Measurements from ENCODE around the gene SPACDR.
"Not testable (repeated sequence)": the region's sequence is repeated elsewhere in the genome, so short reads cannot be mapped to it uniquely, and the experiment has no call there.

Gene SPACDR

DNA sequence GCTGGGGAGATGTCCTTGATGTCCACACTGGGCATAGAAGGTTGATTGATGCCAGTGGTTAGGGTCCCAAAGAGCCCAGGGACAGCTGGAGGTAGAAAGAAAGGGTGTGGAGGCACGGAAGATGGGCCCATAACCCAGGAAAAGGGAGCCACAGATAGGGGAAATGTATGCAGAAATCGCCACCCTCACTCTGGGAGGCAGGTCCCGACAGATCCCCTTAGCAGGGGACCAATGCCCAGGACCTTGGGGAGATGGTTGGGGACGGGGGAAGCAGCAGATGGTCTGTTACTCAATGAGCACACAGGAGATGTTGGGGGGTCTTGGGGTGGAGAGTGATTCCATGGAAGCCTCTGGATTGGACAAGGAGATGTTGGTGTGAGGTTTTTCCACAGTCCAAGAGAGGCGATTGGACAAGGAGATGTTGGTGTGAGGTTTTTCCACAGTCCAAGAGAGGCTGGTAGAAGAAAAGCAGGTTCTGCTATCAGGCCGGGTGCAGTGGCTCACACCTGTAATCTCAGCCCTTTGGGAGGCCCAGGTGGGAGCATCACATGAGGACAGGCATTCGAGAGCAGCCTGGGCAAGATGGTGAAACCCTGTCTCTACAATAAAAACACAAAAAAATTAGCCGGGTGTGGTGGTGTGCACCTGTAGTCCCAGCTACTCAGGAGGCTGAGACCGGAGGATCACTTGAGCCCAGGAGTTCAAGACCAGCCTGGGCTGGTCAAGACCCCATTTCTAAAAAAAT, 20.8 kb downstream of the SPACDR start:
- Histone ChIP-seq H3K9me3 (no peaks in the 10 kb centered on the region), H3K4me1 (no peaks in the 10 kb centered on the region), H3K4me3 (no peak overlapping the region), H3K27me3 (ENCODE audit: low read depth) (no peaks in the 10 kb centered on the region), H3K36me3 (replicated peaks) (no peaks in the 10 kb centered on the region)
- in situ Hi-C loops (cut with MboI; ENCODE audit: low sequenced_read_pairs) = no loop called here
- no peak for DNase-seq (ENCODE audit: low spot score in 2 of 2)

DNA sequence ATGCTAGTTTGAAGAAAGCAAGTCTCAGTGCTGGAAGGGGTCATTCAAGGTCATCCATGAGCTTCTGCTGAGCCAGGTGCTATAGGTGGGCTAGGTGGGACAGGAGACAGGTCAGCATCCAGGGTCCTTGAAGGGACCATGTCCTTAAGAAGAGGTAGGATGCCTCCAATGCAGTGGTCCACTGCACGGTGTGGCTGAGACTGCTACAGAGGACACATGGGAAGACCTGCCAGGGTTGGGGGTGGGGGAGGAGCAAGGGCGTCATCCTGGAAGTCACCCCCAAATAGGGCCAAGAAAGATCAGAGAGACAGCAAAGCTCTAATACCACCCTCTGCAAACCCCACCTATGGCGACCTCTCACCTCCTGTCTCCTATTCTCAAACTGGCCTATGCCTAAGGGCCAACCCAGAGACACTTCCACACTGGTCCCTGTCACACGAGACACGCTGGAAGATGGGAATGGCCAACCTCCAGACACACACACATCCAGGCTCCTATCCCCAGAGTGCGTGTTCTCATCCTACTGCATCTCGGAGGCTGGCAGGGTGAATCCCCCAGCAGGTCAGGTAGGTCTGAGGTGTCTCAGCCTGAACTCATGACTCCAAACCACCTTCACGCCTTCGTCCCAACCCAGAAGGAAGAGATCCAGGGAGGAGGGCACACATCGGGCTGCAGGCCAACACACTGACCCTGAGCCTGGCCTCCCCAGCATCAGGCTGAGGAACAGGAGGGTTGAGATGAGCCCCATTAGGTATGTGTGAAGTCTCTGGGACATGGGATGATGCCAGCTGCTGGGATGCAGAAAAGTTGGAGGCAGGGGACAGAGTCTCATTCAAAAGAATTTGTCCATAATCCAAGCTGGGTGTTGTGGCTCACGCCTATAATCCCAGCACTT, 22.2 kb downstream of the SPACDR start:
- Histone ChIP-seq H3K9me3 (no peaks in the 10 kb centered on the region), H3K4me3 (no peak overlapping the region), H3K4me1 (no peaks in the 10 kb centered on the region), H3K27me3 (ENCODE audit: low read depth) (no peaks in the 10 kb centered on the region), H3K36me3 (replicated peaks) (no peaks in the 10 kb centered on the region)
- DNase-seq (ENCODE audit: low spot score in 2 of 2) = no peak
- in situ Hi-C loops (cut with MboI; ENCODE audit: low sequenced_read_pairs) = no loop called here

DNA sequence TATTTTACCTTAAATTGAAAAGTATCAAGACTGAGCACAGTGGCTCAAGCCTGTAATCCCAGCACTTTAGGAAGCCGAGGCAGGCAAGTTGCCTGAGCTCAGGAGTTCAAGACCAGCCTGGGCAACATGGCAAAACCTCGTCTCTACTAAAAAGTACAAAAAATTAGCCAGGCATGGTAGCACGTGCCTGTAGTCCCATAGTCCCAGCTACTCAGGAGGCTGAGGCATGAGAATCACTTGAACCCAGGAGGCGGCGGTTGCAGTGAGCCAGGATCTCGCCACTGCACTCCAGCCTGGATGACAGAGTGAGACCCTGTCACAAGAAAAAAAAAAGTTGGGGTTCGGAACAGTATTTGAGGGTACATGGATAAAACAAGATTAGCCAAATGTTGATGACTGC, 24.8 kb downstream of the SPACDR start:
- DNase-seq (ENCODE audit: low spot score in 2 of 2); H3K27me3 ChIP-seq (ENCODE audit: low read depth); in situ Hi-C loops (cut with MboI; ENCODE audit: low sequenced_read_pairs); H3K9me3 ChIP-seq; H3K4me1 ChIP-seq; H3K4me3 ChIP-seq: not testable (repeated sequence)
- peaks cover 15% of the 10 kb centered on the region for H3K36me3 ChIP-seq (replicated peaks)

DNA sequence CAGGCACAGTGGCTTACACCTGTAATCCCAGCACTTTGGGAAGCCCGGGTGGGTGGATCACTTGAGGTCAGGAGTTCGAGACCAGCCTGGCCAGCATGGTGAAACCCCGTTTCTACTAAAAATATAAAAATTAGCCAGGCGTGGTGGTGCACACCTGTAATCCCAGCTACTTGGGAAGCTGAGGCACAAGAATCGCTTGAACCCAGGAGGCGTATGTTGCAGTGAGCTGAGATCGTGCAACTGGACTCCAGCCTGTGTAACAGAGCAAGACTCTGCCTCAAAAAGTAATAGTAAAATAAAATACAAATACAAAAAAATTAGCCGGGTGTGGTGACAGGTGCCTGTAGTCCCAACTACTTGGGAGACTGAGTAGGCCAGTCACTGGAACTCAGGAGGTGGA, 25.3 kb downstream of the SPACDR start:
- DNase-seq (ENCODE audit: low spot score in 2 of 2); in situ Hi-C loops (cut with MboI; ENCODE audit: low sequenced_read_pairs); H3K27me3 ChIP-seq (ENCODE audit: low read depth); H3K4me1 ChIP-seq; H3K4me3 ChIP-seq; H3K9me3 ChIP-seq: not testable (repeated sequence)
- H3K36me3 ChIP-seq (replicated peaks) = peaks cover 20% of the 10 kb centered on the region

DNA sequence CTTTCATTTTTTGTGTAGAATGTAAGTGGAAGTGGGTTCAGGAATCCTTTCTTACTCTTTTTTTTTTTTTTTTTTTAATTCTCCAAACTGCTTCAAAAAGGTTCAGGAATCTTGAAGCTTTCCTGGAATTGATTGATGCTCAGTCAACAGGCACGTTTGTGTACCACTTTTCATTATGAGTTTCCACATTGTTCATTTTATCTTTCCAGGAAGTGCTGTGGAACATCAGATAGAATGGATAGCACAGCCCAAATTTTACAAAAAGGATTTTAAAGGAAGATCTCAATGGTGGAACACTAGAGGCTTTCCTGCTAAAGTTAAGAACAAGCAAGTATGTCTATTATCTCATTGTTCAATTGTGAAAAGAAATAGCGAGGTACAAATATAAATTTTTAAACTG, 25.9 kb downstream of the SPACDR start:
- DNase-seq (ENCODE audit: low spot score in 2 of 2) = no peak
- in situ Hi-C loops (cut with MboI; ENCODE audit: low sequenced_read_pairs) = no loop called here
- Histone ChIP-seq H3K4me1 (peaks cover 3% of the 10 kb centered on the region; the same call in 1 of the 2 replicates), H3K4me3 (no peak overlapping the region), H3K27me3 (ENCODE audit: low read depth) (no peaks in the 10 kb centered on the region), H3K36me3 (replicated peaks) (peaks cover 26% of the 10 kb centered on the region), H3K9me3 (no peaks in the 10 kb centered on the region)

DNA sequence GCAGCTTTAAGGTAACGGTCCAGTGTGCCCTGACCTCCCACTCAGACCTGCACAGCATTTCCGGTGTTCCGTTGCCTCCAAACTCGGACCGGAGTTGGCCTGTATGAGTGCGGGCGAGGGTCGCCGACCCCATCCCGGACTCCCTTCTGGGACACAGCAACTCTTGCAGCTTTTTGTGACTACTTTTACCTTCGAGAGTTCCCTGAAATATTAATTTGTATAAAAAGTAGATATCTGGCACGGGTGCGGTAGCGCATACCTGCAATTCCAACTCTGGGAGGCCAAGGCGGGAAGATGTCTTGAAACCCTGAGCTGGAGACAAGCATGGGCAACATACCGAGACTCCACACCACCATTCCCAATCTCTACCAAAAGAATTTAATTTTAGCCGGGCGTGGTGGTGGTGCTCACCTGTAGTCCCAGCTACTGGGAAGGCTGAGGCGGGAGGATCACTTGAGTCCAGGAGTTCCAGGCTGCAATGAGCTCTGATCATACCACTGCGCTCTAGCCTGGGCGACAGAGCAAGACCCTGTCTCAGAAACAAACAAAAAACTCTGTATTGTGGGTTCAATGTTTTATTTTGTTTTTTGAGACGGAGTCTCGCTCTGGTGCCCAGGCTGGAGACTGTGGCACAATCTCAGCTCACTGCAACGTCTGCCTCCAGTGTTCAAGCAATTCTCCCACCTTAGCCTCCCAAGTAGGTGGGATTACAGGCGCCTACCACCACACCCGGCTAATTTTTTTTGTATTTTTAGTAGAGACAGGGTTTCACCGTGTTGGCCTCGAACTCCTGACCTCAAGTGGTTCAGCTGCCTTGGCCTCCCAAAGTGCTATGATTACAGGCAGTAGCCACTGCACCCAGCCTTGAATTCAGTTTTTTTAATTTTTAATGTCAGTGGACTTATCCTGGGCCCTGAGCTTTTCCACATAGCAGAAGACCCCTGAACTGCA, 26.6 kb downstream of the SPACDR start:
- no peak for DNase-seq (ENCODE audit: low spot score in 2 of 2)
- Histone ChIP-seq H3K9me3 (no peaks in the 10 kb centered on the region), H3K4me1 (peaks cover 3% of the 10 kb centered on the region), H3K4me3 (no peak overlapping the region), H3K27me3 (ENCODE audit: low read depth) (no peaks in the 10 kb centered on the region), H3K36me3 (replicated peaks) (peaks cover 33% of the 10 kb centered on the region)
- in situ Hi-C loops (cut with MboI; ENCODE audit: low sequenced_read_pairs) = no loop called here

DNA sequence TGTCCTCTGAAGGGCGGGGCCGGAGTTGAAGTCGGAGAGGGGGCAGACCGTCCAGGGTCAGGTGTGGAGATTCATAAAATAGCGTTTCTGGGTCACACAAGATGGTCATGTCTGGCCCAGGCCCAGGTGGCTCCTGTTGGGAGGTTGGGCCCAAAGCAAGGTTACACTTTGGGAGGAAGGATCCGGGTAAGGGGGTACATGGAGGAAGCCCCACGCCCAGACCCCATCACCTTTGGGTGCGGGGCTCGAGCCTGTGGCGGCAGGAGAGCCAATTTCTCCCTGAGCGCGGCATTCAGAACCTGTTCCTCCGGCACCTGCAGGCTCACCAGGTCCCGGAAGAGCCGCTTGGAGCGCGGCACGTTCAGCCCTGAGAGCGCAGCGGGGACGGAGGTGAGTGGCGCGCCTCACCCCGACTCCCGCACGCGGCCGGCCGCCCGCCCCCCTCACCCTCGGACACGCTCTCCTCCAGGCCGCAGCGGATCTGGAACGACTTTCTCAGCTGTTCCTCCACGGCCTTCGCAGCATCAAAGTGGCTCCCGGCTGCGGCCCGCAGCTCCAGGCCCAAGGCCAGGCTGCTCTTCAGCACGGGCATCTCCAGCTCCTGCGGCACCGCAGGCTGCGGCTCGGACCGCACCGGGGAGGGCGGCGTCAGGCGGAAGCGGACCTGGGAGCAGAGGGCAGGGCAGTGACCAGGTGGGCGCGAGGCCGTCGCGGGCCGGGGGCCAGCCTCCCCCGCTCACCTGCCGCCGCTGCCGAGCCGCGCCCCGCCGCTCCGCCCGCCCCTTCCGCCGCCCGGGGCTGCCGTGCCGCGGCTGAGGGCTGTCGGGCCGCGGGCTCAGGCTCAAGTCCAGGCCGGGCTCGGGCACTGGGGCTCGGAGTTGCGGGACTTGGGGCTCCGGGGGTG, 28.4 kb downstream of the SPACDR start:
- Histone ChIP-seq H3K27me3 (ENCODE audit: low read depth) (no peaks in the 10 kb centered on the region), H3K9me3 (no peaks in the 10 kb centered on the region), H3K4me3 (peak overlapping the region; percentile 92), H3K4me1 (peaks cover 8% of the 10 kb centered on the region), H3K36me3 (replicated peaks) (peaks cover 49% of the 10 kb centered on the region)
- peak in 1 of 2 experiments; percentile 40 for DNase-seq (ENCODE audit: low spot score in 2 of 2)
- in situ Hi-C loops (cut with MboI; ENCODE audit: low sequenced_read_pairs) = no loop called here

DNA sequence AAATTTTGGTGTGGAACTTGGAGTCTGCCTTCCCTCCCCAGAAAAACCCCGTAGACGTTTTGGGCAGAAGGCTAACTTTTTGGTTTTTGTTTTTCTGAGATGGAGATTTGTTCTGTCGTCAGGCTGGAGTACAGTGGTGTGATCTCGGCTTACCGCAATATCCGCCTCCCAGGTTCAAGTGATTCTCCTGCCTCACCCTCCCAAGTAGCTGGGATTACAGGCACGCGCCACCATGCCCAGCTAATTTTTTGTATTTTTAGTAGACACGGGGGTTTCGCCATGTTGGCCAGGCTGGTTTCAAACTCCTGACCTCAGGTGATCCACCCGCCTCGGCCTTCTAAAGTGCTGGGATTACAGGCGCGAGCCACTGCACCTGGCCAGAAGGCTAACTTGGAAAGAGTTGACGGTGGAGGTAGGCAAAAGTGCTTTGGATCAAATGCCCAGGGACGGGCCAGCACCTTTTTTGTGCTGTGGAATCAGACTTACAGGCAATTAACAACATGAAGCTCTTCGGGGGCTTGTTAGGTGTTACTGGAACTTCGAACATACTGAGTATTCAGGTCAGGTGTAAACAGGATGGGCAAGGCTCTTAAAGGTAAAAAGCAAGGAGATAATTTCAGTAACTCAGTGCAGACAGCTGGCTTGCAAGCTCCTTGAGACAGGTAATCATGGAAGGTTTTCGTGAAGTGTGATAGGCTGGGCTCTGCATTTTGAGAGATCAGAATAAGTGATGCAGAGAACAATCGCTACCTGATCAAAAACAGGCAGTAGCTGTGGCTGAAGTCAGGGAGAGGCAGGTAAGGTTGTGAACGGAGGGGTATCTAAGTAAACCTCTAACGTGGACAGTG, 29.5 kb downstream of the SPACDR start:
- no peak for DNase-seq (ENCODE audit: low spot score in 2 of 2)
- Histone ChIP-seq H3K4me1 (peaks cover 8% of the 10 kb centered on the region), H3K9me3 (no peaks in the 10 kb centered on the region), H3K27me3 (ENCODE audit: low read depth) (no peaks in the 10 kb centered on the region), H3K36me3 (replicated peaks) (peaks cover 51% of the 10 kb centered on the region), H3K4me3 (peak overlapping the region; percentile 92)
- in situ Hi-C loops (cut with MboI; ENCODE audit: low sequenced_read_pairs) = no loop called here

DNA sequence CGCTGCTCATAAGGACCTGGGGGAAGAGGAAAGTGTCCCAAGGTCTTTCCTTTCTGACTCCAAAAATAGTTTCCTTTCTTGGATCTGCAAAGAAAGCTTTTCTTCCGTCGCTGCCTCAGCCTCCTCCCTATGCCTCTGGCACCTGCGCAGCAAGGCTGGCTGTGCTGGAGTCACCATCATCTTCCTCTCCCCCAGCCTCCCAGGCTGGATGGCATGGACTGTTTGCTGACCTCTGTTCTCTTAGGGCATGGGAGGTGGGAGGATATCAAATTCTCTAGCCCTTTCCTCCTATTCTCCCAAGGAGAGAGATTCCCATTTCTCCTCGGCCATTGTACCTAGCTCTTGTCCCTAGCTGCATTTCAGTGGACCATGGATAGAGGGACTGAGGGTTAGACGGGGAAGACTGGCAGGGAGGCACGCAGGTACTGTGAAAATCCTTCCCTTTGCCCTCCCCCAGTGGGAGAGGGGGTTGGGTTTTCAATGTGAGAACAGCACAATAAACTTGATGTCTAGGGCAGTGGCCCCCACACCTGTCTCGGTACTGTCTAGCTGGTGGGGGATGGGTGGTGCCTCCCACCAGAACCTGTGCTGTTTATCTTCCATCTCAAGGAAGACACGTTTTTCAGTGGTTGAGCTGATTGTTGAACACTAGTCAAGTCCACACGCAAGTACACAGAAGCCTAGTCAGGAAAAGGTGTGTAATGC, 30.3 kb downstream of the SPACDR start:
- Histone ChIP-seq H3K27me3 (ENCODE audit: low read depth) (no peaks in the 10 kb centered on the region), H3K4me3 (no peak overlapping the region), H3K36me3 (replicated peaks) (peaks cover 51% of the 10 kb centered on the region), H3K4me1 (peaks cover 8% of the 10 kb centered on the region), H3K9me3 (no peaks in the 10 kb centered on the region)
- in situ Hi-C loops (cut with MboI; ENCODE audit: low sequenced_read_pairs) = no loop called here
- DNase-seq (ENCODE audit: low spot score in 2 of 2) = no peak

DNA sequence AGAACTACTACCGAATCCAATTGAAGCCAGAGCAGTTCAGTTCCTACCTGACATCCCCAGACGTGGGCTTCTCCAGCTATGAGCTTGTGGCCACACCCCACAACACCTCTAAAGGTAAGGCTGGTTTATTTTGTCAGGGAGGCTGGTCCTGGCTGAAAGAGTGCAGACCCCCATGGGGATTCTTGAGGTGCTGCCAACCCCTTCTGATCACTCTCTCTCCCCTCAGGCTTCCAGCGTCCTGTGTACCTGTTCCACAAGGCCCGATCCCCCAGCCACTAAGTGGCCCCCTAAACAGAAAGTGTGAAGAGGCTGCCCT, 30.8 kb downstream of the SPACDR start:
- no peak overlapping the region for H3K4me3 ChIP-seq
- H3K9me3 ChIP-seq = no peaks in the 10 kb centered on the region
- peaks cover 51% of the 10 kb centered on the region for H3K36me3 ChIP-seq (replicated peaks)
- DNase-seq (ENCODE audit: low spot score in 2 of 2) = no peak
- peaks cover 8% of the 10 kb centered on the region for H3K4me1 ChIP-seq
- no peaks in the 10 kb centered on the region for H3K27me3 ChIP-seq (ENCODE audit: low read depth)
- in situ Hi-C loops (cut with MboI; ENCODE audit: low sequenced_read_pairs) = no loop called here

DNA sequence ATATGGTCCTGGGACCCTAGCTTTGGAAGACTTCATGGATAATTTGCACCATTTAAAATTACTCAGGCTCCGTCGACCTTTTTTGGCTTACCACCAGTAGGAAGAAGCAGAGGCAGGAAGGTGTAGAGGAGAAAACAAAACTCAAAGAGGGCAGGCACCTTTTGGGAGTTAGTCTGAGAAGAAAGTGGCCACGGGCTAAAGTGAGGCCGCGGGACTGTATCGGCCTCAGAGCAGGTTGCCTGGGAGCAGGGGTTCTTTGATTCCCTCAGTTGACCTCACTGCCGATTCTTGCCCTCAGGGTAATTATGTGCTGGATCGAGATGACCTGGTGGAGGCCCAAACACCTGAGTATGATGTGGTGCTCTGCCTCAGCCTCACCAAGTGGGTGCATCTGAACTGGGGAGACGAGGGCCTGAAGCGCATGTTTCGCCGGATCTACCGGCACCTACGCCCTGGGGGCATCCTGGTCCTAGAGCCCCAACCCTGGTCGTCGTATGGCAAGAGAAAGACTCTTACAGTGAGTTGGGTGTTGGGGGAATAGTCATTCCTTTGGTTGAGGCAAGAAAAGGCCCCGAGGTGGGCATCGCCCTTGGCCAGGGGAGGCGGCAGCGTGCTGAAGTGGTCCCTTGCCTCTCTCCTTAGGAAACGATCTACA, 31.3 kb downstream of the SPACDR start:
- Histone ChIP-seq H3K9me3 (peaks cover 2% of the 10 kb centered on the region; the same call in 1 of the 2 replicates), H3K4me3 (no peak overlapping the region), H3K4me1 (peaks cover 8% of the 10 kb centered on the region), H3K36me3 (replicated peaks) (peaks cover 51% of the 10 kb centered on the region), H3K27me3 (ENCODE audit: low read depth) (no peaks in the 10 kb centered on the region)
- in situ Hi-C loops (cut with MboI; ENCODE audit: low sequenced_read_pairs) = no loop called here
- DNase-seq (ENCODE audit: low spot score in 2 of 2) = no peak
